ENCODE measurements around the gene SLC6A9.

Gene SLC6A9

GRCh38 chr1:44002606-44003157 lies 28.6 kb downstream of the SLC6A9 start:
- WGBS (ENCODE audit: insufficient coverage, insufficient read length), result no CpG with 5 or more reads among the region's 14 CpGs
- H3K36me3 ChIP-seq (ENCODE audit: control insufficient read depth, insufficient read depth, low read length), result peaks cover 2% of the 10 kb centered on the region; the same call in 1 of the 2 replicates
- H3K9me3 ChIP-seq (ENCODE audit: control insufficient read depth, insufficient read depth, low read length), result no peaks in the 10 kb centered on the region
- H3K27ac ChIP-seq (ENCODE audit: low read length), result no peak overlapping the region
- H3K4me1 ChIP-seq (ENCODE audit: control insufficient read depth, insufficient read depth, low read length), result no peaks in the 10 kb centered on the region
- no peak overlapping the region for H3K4me3 ChIP-seq (ENCODE audit: low read length)
- H3K27me3 ChIP-seq (ENCODE audit: control insufficient read depth, insufficient read depth, low read length), result no peaks in the 10 kb centered on the region
- DNase-seq (ENCODE audit: low read depth, low spot score), result no peak

DNA sequence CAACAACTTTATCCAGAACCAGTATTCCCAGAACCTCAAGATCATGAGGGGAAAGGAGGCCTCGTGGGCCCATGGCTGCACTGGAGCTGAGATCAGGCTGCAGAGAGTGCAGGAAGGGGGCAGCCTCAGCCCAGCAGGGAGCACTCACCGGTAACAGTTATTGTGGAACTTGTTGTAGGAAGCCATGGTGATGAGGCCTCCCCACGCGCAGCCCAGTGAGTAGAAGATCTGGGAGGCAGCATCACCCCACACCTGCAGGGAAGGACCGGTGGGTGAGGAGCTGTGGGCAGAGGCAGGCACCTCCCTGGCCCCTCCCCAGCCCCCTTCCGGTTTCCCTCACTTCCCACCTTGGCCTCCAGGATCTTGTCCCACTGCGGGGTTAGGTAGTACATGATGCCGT lies 29.1 kb downstream of the SLC6A9 start:
- no peak overlapping the region for H3K4me3 ChIP-seq (ENCODE audit: low read length)
- H3K9me3 ChIP-seq (ENCODE audit: control insufficient read depth, insufficient read depth, low read length), result no peaks in the 10 kb centered on the region
- no peaks in the 10 kb centered on the region for H3K27me3 ChIP-seq (ENCODE audit: control insufficient read depth, insufficient read depth, low read length)
- no peak overlapping the region for H3K27ac ChIP-seq (ENCODE audit: low read length)
- no peaks in the 10 kb centered on the region; the same call in none of the 2 replicates for H3K4me1 ChIP-seq (ENCODE audit: control insufficient read depth, insufficient read depth, low read length)
- DNase-seq (ENCODE audit: low read depth, low spot score), result no peak
- peaks cover 2% of the 10 kb centered on the region; the same call in 1 of the 2 replicates for H3K36me3 ChIP-seq (ENCODE audit: control insufficient read depth, insufficient read depth, low read length)
- WGBS (ENCODE audit: insufficient coverage, insufficient read length), result no CpG with 5 or more reads among the region's 8 CpGs

- Histone ChIP-seq H3K27ac (ENCODE audit: low read length) (no peak overlapping the region), H3K27me3 (ENCODE audit: control insufficient read depth, insufficient read depth, low read length) (no peaks in the 10 kb centered on the region), H3K4me1 (ENCODE audit: control insufficient read depth, insufficient read depth, low read length) (no peaks in the 10 kb centered on the region; the same call in none of the 2 replicates), H3K36me3 (ENCODE audit: control insufficient read depth, insufficient read depth, low read length) (peaks cover 2% of the 10 kb centered on the region; the same call in 1 of the 2 replicates), H3K4me3 (ENCODE audit: low read length) (no peak overlapping the region), H3K9me3 (ENCODE audit: control insufficient read depth, insufficient read depth, low read length) (no peaks in the 10 kb centered on the region)
- no peak for DNase-seq (ENCODE audit: low read depth, low spot score)
- WGBS (ENCODE audit: insufficient coverage, insufficient read length), result no CpG with 5 or more reads among the region's 8 CpGs
Measured at GRCh38 chr1:44000122-44000665, 31.1 kb downstream of the SLC6A9 start.

GRCh38 chr1:43999455-43999854 lies 31.8 kb downstream of the SLC6A9 start:
- Histone ChIP-seq H3K4me1 (ENCODE audit: control insufficient read depth, insufficient read depth, low read length) (peaks cover 2% of the 10 kb centered on the region), H3K27me3 (ENCODE audit: control insufficient read depth, insufficient read depth, low read length) (no peaks in the 10 kb centered on the region), H3K36me3 (ENCODE audit: control insufficient read depth, insufficient read depth, low read length) (peaks cover 2% of the 10 kb centered on the region; the same call in 1 of the 2 replicates), H3K4me3 (ENCODE audit: low read length) (no peak overlapping the region), H3K27ac (ENCODE audit: low read length) (no peak overlapping the region), H3K9me3 (ENCODE audit: control insufficient read depth, insufficient read depth, low read length) (no peaks in the 10 kb centered on the region)
- no CpG with 5 or more reads among the region's 8 CpGs for WGBS (ENCODE audit: insufficient coverage, insufficient read length)
- no peak for DNase-seq (ENCODE audit: low read depth, low spot score)

GRCh38 chr1:43998000-43998378 lies 33.3 kb downstream of the SLC6A9 start:
- peaks cover 2% of the 10 kb centered on the region; the same call in 1 of the 2 replicates for H3K36me3 ChIP-seq (ENCODE audit: control insufficient read depth, insufficient read depth, low read length)
- peaks cover 2% of the 10 kb centered on the region for H3K4me1 ChIP-seq (ENCODE audit: control insufficient read depth, insufficient read depth, low read length)
- H3K27me3 ChIP-seq (ENCODE audit: control insufficient read depth, insufficient read depth, low read length), result no peaks in the 10 kb centered on the region
- H3K27ac ChIP-seq (ENCODE audit: low read length), result no peak overlapping the region
- H3K9me3 ChIP-seq (ENCODE audit: control insufficient read depth, insufficient read depth, low read length), result no peaks in the 10 kb centered on the region
- H3K4me3 ChIP-seq (ENCODE audit: low read length), result no peak overlapping the region
- WGBS (ENCODE audit: insufficient coverage, insufficient read length), result no CpG with 5 or more reads among the region's 11 CpGs
- no peak for DNase-seq (ENCODE audit: low read depth, low spot score)

DNA sequence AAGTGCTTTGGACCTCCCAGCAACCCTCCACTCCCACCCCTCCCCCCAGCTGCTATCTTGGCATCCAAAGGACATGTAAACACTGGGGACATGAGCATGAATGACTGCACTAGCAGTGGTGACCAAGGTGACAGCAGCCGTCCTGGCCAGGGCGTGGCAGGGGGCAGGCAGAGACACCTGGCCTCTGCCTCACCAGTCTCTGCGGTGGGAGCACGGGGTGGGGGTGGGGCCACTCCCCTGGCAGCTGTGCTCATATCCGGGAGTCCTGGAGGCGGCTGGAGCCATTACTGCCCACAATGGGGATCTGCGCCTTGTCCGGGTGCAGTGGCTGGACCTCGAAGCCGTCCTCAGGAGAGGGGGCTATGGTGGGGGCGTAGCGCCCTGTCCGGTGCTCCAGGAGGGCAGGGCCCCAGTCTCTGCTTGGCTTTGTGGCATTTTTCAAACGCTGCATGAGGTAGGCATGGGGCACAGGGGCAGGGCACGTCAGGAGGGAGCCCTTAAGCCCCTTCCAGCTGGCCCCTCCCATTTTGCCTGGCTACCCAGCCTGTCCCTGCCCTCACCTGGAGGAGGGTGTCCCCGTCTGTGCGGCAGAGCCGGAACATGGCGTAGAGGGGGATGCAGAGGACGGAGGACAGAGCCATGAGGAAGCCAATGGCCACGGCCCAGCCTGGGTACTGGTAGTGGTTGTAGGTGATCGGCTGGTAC lies 33.8 kb downstream of the SLC6A9 start:
- Histone ChIP-seq H3K4me3 (ENCODE audit: low read length) (no peak overlapping the region), H3K4me1 (ENCODE audit: control insufficient read depth, insufficient read depth, low read length) (peaks cover 2% of the 10 kb centered on the region), H3K9me3 (ENCODE audit: control insufficient read depth, insufficient read depth, low read length) (no peaks in the 10 kb centered on the region), H3K27me3 (ENCODE audit: control insufficient read depth, insufficient read depth, low read length) (no peaks in the 10 kb centered on the region), H3K27ac (ENCODE audit: low read length) (no peak overlapping the region), H3K36me3 (ENCODE audit: control insufficient read depth, insufficient read depth, low read length) (peaks cover 2% of the 10 kb centered on the region; the same call in 1 of the 2 replicates)
- DNase-seq (ENCODE audit: low read depth, low spot score), result no peak
- WGBS (ENCODE audit: insufficient coverage, insufficient read length), result no CpG with 5 or more reads among the region's 22 CpGs

DNA sequence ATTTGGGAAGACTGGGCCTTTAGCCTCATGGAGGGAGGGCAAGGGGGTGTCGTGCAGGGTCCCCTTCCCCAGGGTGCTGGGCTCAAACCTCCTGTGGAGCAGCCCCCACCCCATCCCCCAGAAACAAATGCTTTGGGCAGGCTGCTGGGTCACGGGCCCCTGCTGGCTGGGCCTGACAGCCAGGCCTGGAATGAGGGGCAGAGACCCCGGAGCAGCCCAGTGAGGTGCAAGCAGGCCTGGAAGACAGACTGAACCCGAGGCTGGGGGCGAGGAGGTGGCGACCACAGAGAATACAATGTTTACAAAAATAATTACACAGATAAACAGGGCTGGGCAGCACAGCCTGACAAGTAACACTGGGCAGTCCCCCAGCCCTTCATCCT lies 34.5 kb downstream of the SLC6A9 start:
- no peak overlapping the region for H3K4me3 ChIP-seq (ENCODE audit: low read length)
- DNase-seq (ENCODE audit: low read depth, low spot score), result no peak
- no peak overlapping the region for H3K27ac ChIP-seq (ENCODE audit: low read length)
- H3K9me3 ChIP-seq (ENCODE audit: control insufficient read depth, insufficient read depth, low read length), result no peaks in the 10 kb centered on the region
- H3K36me3 ChIP-seq (ENCODE audit: control insufficient read depth, insufficient read depth, low read length), result peaks cover 2% of the 10 kb centered on the region; the same call in 1 of the 2 replicates
- H3K4me1 ChIP-seq (ENCODE audit: control insufficient read depth, insufficient read depth, low read length), result peaks cover 2% of the 10 kb centered on the region
- no peaks in the 10 kb centered on the region for H3K27me3 ChIP-seq (ENCODE audit: control insufficient read depth, insufficient read depth, low read length)
- no CpG with 5 or more reads among the region's 6 CpGs for WGBS (ENCODE audit: insufficient coverage, insufficient read length)

DNA sequence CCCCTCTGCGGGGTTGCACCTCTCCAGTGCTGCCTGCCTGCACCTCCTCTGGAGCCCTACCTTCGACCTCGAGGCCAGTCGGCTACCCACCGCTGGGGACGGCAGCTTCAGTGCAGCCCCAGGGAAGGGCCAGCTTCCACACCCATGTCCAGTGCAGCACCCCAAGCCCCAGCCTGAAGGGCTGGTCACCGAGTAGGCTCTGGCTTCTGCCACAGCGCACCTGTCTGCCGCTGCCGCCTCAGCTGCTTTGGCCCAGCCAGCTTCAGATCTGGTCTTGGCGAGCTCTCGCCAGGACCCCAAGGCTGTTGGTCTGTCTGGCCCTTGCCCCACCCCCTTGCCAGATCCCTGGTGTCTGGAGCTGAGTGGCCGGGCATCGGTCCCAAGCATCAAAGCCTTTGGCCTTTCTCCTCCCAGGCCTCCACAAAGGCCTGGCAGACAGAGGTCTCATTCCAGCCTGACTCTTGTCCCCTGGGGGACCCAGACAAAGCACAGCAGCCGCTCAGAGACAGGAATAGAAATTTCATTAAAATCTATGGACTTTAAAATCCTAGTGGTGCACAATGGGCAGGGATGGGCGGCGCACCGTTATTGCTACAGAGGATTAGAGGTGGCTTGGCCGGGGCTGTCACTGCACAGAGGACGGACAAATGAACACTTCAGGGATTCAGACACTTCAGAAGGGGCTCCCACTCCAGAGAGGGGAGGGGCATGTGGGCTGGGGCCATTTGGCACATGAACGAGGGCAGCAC lies 35.1 kb downstream of the SLC6A9 start:
- no peak for DNase-seq (ENCODE audit: low read depth, low spot score)
- WGBS (ENCODE audit: insufficient coverage, insufficient read length), result no CpG with 5 or more reads among the region's 21 CpGs
- peaks cover 2% of the 10 kb centered on the region; the same call in 1 of the 2 replicates for H3K36me3 ChIP-seq (ENCODE audit: control insufficient read depth, insufficient read depth, low read length)
- no peaks in the 10 kb centered on the region for H3K9me3 ChIP-seq (ENCODE audit: control insufficient read depth, insufficient read depth, low read length)
- no peaks in the 10 kb centered on the region for H3K27me3 ChIP-seq (ENCODE audit: control insufficient read depth, insufficient read depth, low read length)
- H3K4me1 ChIP-seq (ENCODE audit: control insufficient read depth, insufficient read depth, low read length), result peaks cover 2% of the 10 kb centered on the region
- no peak overlapping the region for H3K4me3 ChIP-seq (ENCODE audit: low read length)
- H3K27ac ChIP-seq (ENCODE audit: low read length), result no peak overlapping the region

DNA sequence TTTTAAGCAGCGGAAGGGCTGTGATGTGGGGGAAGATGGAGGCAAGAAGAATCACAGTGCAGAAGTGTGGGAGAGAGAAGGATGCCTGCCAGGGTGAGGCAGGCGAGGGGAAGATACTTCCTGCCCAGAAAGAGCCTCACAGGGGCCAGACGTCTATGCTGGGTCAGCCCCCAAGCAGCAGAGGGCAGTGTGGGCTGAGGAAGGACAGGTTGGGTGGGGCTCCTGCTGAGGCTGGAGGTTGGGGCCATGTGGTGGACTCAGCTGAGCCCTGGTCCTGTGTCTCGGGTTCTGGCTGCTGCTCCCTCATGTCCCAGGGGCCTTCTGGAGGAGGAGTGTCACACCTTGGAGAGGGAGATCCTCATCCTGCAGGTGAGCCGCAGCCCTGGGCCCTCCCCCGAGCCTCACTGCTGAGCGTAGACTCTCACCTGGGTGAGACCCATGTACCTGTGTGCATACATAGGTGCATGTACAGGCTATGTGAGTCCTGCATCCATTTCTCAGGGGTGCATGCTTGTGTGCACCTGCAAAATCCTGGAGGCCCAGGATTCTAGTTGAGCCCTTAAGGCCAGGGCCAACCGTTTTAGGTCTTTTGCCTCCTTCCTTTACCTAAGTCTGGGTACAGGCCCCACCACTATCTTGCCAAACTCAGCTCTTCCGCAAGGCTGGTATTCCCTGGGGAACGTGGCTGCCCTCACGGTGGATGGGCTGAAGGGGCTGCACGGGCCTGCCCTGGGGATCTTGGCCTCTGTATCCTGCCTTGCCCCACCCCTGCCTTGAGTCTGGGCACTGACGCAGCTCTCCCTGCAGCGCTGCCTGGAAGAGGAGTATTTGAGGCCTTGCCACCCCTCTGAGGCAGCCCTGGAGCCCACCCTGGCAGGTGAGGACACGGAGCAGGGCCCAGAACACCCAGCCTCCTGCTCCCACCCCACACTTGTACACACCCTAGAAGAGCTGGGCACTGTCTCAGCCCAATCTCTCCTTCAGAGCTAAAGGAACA lies 36.2 kb downstream of the SLC6A9 start:
- no peak overlapping the region for H3K4me3 ChIP-seq (ENCODE audit: low read length)
- H3K9me3 ChIP-seq (ENCODE audit: control insufficient read depth, insufficient read depth, low read length), result no peaks in the 10 kb centered on the region
- no CpG with 5 or more reads among the region's 15 CpGs for WGBS (ENCODE audit: insufficient coverage, insufficient read length)
- DNase-seq (ENCODE audit: low read depth, low spot score), result peak; percentile 45
- no peaks in the 10 kb centered on the region for H3K36me3 ChIP-seq (ENCODE audit: control insufficient read depth, insufficient read depth, low read length)
- no peak overlapping the region for H3K27ac ChIP-seq (ENCODE audit: low read length)
- no peaks in the 10 kb centered on the region for H3K27me3 ChIP-seq (ENCODE audit: control insufficient read depth, insufficient read depth, low read length)
- H3K4me1 ChIP-seq (ENCODE audit: control insufficient read depth, insufficient read depth, low read length), result peaks cover 4% of the 10 kb centered on the region
